Right ventricle myocardium superior (tissue), 1 donor: Measurements from ENCODE around the gene SLC4A9. TPM values are rescaled to one million over a fixed set of nuclear protein-coding genes. Genes with fewer than 3 reads are reported as not detected.
"Not testable (repeated sequence)": the region's sequence is repeated elsewhere in the genome, so short reads cannot be mapped to it uniquely, and the experiment has no call there.

Source experiments
- ATAC-seq: fragments of 200-7000 bp; cut with Tn5 transposase; one replicate; pipeline ENCODE4 v1.9.1; 2020; ENCODE audit warnings: mild to moderate bottlenecking; ENCODE audit not compliant: poor library complexity
- DNase-seq: peaks from one replicate; pipeline ENCODE4 v3.0.0-alpha.2; 2020
- intact Hi-C: fragments of 100-400 bp; cut with DNase I; formaldehyde crosslinking; loops from one replicate; pipeline ENCODE4 v1.11.2; 2022
- total RNA-seq: library from RNA; stranded (reverse); fragmentation: NEBNext Ultra II Directional; extraction: Animal tissue kit (Norgen Biotek cat#: 25700); gene quantifications from one replicate; pipeline ENCODE4 v1.2.1, GENCODE V29; 2021
- donor health status: DM: no; HTN: yes; CAD: no; lungs with severe emphysema.

Gene SLC4A9
- total RNA-seq, 1 donor from 2014 or later, result not detected

DNA sequence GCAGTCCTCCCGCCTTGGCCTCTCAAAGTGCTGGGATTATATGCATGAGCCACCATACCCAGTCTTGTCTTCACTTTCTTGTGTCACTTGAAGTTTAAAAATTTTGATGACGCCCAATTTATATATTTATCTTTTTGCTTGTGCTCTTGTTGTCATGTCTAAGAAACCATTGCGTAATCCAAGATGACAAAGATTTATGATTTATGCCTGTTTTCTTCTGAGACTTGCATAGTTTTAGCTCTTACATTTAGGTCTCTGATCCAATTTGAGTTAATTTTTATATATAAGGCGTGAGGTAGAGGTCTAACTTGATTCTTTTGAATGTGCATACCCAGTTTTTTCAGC lies 60.2 kb downstream of the SLC4A9 start:
- ATAC-seq (no peak), DNase-seq (no peak)
- intact Hi-C loops, result no loop called here

DNA sequence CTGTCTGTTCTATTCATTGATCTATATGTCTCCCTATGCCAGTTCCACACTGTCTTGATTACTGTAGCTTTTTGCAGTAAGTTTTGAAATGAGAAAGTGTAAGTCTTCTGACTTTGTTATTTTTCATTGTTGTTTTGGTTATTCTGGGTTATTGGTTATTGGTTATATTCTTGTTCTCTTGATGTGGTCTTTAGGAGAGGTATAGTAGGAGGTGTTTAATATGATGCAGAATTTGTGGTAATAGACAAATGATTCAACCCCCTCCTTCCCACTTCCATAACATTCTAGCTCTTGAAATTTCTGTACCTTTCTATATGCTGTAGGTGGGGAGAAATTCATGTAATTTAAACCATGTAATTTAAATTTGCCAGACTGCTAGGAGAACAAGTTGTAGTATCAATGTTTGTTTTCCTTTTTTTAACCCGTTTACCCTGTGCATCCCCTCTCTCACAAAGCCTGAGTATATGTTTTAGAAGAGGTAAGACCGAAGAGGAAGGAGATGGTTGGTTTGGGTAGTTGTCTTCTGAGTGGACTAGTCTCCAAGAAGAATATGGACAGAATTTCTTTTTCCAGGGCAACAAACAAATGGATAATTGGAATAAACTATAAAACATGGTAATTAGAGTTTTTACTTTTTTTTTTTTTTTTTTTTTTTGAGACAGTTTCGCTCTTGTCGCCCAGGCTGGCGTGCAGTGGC lies 60.8 kb downstream of the SLC4A9 start:
- intact Hi-C loops, result no loop called here
- ATAC-seq, result no peak
- no peak for DNase-seq

DNA sequence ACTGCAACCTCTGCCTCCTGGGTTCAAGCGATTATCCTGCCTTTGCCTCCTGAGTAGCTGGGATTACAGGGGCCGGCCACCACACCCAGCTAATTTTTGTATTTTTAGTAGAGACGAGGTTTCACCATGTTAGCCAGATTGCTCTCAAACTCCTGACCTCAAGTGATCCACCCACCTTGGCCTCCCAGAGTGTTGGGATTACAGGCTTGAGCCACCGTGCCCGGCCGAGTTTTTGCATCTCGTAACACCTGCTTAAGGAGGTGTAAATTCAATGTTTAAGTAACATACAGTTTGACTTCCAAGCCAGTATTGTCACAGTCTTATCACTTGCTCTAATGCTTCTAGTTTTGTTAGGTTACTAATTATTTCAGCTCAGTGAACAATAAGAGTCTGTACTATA lies 61.4 kb downstream of the SLC4A9 start:
- intact Hi-C loops, ATAC-seq, DNase-seq: not testable (repeated sequence)

DNA sequence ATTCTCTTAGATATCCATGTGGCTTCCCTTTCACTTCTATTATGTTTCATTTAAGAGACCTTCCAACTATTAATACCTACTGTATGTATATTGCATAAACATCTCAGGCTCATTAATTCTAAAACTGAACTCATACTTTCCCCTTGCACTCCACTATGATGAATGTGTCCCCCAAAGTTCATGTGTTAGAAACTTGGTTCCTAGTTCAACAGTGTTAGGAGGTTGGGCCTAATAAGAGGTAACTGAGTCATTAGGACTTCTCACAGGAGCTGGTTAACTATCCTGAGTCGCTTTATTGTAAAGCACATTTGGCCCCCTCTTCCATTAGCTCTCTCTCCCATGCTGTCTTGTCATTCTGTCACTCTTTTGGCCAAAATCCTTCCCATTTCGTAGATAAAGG lies 63.6 kb downstream of the SLC4A9 start:
- DNase-seq (no peak), ATAC-seq (no peak)
- intact Hi-C loops, result no loop called here

GRCh38 chr5:140424135-140424534 lies 64.1 kb downstream of the SLC4A9 start:
- intact Hi-C loops, result no loop called here
- no peak for ATAC-seq

More at GRCh38 chr5:140424135-140424534, 64.1 kb downstream of the SLC4A9 start:
- DNase-seq, result no peak

Other genes starting within 250 kb of the SLC4A9 start
- 22.2 TPM for gene PURA, start 246.1 kb upstream of the SLC4A9 start, total RNA-seq
- 10.4 TPM for gene IGIP, start 234.3 kb upstream of the SLC4A9 start, total RNA-seq
- 58.3 TPM for gene CYSTM1, start 185.0 kb upstream of the SLC4A9 start, total RNA-seq
- gene PFDN1, start 57.1 kb upstream of the SLC4A9 start, total RNA-seq, result 68.7 TPM
- gene HBEGF, start 13.6 kb upstream of the SLC4A9 start, total RNA-seq, result 21.7 TPM
- 55.8 TPM for gene ANKHD1, start 41.6 kb downstream of the SLC4A9 start, total RNA-seq
- 12.0 TPM for gene EIF4EBP3, start 187.5 kb downstream of the SLC4A9 start, total RNA-seq
- gene SRA1, start 197.3 kb downstream of the SLC4A9 start, total RNA-seq, result 23.1 TPM
- gene APBB3, start 204.4 kb downstream of the SLC4A9 start, total RNA-seq, result 10.2 TPM
- gene SLC35A4, start 204.6 kb downstream of the SLC4A9 start, total RNA-seq, result 81.4 TPM